Mucosa of gallbladder (tissue), 1 donor: ENCODE measurements around the gene GNB3. TPM values are rescaled to one million over a fixed set of nuclear protein-coding genes. Genes with fewer than 3 reads are reported as not detected.

Source experiments
- DNase-seq: peaks from one replicate; pipeline ENCODE4 v3.0.0-alpha.2; 2020; ENCODE audit warnings: low spot score
- total RNA-seq: library from RNA; stranded (reverse); gene quantifications from one replicate; pipeline ENCODE4 v1.2.1, GENCODE V29; 2021
- donor health status: DM: no; HTN: no; CAD: no.

Gene GNB3
- total RNA-seq, 1 donor from 2014 or later, result 3.3 TPM

- DNase-seq, result no peak
Measured at GRCh38 chr12:6837370-6838060, 3.2 kb upstream of the GNB3 start.

- DNase-seq, result no peak
Measured at GRCh38 chr12:6838854-6839253, 1.9 kb upstream of the GNB3 start.

- no peak for DNase-seq
Measured at GRCh38 chr12:6839482-6840201, 1.1 kb upstream of the GNB3 start.

DNA sequence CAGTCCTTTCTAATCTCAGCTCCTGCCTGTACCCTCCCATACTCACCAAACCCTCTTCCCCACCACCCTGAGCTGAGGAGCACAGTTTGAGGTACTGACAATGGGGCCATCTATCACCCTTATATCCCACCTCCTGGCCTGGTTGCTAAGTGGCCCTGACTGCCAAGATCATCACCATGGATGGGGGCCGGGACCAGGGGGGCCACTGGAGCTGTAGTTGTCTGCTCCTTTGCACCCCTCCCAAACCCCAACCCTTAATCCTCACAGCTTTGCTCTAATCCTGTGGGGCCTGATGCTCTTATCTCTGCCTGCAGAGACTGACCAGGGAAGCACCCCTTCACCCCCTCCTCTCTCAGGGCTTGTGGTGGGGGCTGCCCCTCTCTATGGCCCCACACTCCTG is 395 bp upstream of the GNB3 start:
- no peak for DNase-seq

GRCh38 chr12:6842075-6842474 is 1.4 kb downstream of the GNB3 start:
- no peak for DNase-seq

GRCh38 chr12:6843118-6843902 is 2.6 kb downstream of the GNB3 start:
- no peak for DNase-seq

- no peak for DNase-seq
Measured at GRCh38 chr12:6845395-6845794, 4.7 kb downstream of the GNB3 start.

- no peak for DNase-seq
Measured at GRCh38 chr12:6846316-6846869, 5.7 kb downstream of the GNB3 start.

DNA sequence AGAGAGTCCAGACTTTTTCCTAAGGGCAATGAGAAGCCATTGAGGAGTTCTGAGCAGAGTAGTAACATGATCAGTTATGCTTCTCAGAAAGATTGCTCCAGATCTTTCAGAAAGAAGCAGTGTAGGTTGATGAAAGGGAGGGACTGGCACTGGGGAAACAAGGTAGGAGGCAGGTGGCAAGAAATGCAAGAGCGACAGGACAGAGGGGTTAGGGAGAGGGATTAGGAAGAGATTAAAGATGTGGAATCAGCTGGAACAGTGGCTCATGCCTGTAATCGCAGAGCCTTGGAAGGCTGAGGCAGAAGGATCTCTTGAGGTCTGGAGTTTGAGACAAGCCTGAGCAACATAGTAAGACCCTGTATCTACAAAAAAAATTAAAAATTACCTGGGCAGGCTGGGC is 7.0 kb downstream of the GNB3 start:
- no peak for DNase-seq

DNA sequence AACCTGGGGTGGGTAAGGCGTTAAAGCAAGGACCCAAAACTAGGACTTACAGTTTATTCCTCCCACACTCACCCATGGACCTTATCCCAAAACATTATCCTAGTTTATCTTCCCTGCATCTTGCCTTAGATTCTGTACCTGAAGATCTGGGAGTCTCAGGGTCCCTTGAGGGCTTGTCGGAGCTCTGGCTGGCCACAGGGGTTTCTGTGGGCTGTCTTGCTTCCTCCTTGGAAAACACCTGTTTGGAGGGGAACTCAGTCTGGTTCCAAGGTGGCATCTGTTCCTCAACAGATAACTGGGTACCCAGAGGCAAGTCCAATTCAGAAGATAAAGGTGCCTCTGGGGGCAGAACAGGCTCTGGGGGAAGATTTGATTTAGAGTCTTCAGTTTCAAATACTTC is 8.7 kb downstream of the GNB3 start:
- DNase-seq, result no peak

- no peak for DNase-seq
Measured at GRCh38 chr12:6849976-6850560, 9.3 kb downstream of the GNB3 start.

GRCh38 chr12:6850796-6851152 is 10.0 kb downstream of the GNB3 start:
- DNase-seq, result peak; percentile 28

DNA sequence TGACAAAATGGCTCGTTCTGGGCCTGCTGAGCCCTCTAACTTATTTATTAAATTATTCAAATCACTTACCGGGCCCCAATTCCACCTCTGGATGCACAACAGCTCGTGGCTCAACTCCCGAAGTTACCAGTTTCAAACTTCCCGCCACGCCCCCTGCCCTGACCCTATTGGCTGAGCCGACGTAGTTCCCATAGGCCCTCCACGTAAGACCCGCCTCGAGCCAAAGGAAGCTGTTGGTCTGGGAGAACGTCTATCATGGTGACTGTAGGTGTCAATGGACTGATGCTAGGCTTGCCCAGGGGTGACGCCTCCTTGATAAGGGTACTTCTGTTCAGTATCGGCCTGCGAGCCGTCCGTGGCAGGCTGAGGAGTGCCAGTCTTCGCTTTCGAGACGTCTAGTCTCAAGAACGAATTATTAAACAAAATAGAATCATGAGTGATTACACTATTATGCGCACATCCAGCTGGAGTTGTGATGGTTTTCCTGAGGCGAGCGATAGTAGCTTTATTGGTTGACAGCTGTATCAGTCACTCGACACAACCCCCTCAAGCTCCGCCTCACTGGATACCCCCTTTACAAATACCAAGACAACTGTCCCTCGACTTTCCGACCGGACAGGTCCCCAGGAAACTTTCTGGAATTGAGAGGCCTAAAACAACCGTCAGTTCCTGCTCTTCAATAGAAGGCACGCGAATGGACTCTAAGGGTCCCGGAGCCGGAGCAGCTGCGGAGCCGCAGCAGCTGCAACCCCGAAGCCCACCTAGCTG is 10.6 kb downstream of the GNB3 start, which contains the start of gene CDCA3:
Gene CDCA3 (minus strand): TSS at position 134 of the 768 bp plus-strand sequence. CDS start 334 bp downstream, outside the sequence.
- DNase-seq, result peak; percentile 96

GRCh38 chr12:6851921-6852650 is 11.4 kb downstream of the GNB3 start, which contains the start of gene USP5:
Gene USP5 (plus strand): TSS chr12:6852150. CDS start chr12:6852180, 30 bp downstream.
- peak; percentile 99 for DNase-seq

- no peak for DNase-seq
Measured at GRCh38 chr12:6852651-6853354, 12.1 kb downstream of the GNB3 start.

DNA sequence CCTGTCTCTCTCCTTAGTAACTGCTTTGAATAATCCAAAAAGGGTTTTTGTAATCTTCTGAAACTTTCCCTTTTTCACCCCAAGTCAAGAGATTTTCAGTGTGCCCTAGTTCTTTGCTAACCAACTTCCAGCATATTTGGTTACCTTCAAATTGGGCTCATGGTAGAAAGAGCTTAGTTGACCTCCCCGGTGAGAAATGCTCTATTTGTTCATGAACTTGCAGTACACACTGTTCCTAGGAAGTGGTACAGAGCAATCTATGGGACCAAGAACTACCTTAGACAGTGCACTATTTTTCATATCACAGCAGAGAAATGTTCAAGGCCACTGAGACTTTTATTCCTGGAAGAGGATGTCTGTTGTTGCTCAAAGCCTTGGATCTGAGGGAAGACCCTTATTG is 12.9 kb downstream of the GNB3 start:
- DNase-seq, result no peak

GRCh38 chr12:6854036-6854435 is 13.3 kb downstream of the GNB3 start:
- no peak for DNase-seq

DNA sequence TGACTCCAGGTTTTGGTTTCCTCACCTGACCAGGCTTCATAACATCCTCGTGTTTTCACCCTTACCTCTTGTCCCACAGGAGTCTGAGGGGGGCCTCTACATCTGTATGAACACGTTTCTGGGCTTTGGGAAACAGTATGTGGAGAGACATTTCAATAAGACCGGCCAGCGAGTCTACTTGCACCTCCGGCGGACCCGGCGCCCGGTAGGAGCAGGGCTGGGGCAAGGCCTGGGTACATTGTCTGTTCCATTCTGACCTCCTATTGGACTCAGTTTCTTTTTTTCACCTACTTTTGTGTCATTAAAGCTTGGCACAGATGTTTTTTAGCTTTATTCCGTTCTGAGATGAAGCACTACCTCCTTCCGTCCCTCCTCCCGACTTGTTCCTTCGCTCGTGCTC is 14.6 kb downstream of the GNB3 start:
- DNase-seq, result no peak

DNA sequence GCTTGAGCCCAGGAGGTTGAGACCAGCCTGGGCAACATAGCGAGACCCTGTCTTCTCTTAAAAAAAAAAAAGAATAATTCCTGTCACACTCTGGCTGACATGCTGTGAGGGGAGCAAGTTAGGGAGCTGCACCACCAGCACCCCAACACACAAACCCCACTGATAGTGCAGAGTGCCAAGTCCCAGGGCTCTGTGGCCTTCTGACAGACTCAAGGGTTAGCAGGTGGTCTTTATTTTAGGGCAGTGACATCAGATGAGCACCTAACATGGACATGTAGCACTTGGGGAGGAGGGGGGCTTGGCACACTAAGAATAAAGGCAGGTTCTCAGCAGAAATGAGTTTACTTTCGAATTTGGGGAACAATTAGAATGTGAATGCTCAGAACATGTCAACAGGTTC is 18.1 kb downstream of the GNB3 start:
- DNase-seq, result no peak

DNA sequence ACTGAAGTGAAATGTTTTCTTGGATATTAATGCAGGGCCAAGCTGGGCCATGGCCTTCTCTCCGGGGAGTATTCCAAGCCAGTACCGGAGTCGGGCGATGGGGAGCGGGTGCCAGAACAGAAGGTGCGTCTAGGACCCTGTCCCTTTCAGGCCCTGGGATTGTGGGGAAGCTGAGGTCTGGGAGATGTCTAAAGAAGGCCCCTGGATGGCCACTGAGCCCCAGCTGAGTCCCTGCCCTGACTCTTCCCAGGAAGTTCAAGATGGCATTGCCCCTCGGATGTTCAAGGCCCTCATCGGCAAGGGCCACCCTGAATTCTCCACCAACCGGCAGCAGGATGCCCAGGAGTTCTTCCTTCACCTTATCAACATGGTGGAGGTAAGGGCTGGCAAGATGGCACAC is 19.4 kb downstream of the GNB3 start:
- no peak for DNase-seq
